Purkinje cell (primary cell): Measurements from ENCODE around the gene ZNF467. TPM values are rescaled to one million over a fixed set of nuclear protein-coding genes. Genes with fewer than 3 reads are reported as not detected.

Experiments used
- polyA plus RNA-seq: library from polyadenylated mRNA; unstranded; fragments of >200 nt; fragmentation: Nextera tagmentation; gene quantifications from 2 replicates; pipeline ENCODE4 v1.2.1, GENCODE V29; 2014

The ZNF467 gene, protein sequence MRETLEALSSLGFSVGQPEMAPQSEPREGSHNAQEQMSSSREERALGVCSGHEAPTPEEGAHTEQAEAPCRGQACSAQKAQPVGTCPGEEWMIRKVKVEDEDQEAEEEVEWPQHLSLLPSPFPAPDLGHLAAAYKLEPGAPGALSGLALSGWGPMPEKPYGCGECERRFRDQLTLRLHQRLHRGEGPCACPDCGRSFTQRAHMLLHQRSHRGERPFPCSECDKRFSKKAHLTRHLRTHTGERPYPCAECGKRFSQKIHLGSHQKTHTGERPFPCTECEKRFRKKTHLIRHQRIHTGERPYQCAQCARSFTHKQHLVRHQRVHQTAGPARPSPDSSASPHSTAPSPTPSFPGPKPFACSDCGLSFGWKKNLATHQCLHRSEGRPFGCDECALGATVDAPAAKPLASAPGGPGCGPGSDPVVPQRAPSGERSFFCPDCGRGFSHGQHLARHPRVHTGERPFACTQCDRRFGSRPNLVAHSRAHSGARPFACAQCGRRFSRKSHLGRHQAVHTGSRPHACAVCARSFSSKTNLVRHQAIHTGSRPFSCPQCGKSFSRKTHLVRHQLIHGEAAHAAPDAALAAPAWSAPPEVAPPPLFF
- 0.93 TPM in 1 of 2 replicates, not detected in the other for polyA plus RNA-seq

GRCh38 chr7:149773446-149774236 is at the start of gene ZNF467:
Gene ZNF467 (minus strand): TSS chr7:149773588. CDS start chr7:149771032, 2,556 bp downstream.

Other genes starting within 250 kb of the ZNF467 start
- 1.4 and 2.7 TPM in 2 replicates for gene ZNF862, start 64.8 kb upstream of the ZNF467 start, polyA plus RNA-seq
- gene ATP6V0E2, start 100.4 kb upstream of the ZNF467 start, polyA plus RNA-seq: 40.3 and 50.0 TPM in 2 replicates